ENCODE results near the gene MICU1. TPM values are rescaled to one million over a fixed set of nuclear protein-coding genes. Genes with fewer than 3 reads are reported as not detected.

MICU1 gene
- total and polyA plus RNA-seq, 2 of the 13 experiments (the other 11 are each of a cell fraction or from before 2014, with no cell fraction given): 32.5 to 56.1 TPM

DNA sequence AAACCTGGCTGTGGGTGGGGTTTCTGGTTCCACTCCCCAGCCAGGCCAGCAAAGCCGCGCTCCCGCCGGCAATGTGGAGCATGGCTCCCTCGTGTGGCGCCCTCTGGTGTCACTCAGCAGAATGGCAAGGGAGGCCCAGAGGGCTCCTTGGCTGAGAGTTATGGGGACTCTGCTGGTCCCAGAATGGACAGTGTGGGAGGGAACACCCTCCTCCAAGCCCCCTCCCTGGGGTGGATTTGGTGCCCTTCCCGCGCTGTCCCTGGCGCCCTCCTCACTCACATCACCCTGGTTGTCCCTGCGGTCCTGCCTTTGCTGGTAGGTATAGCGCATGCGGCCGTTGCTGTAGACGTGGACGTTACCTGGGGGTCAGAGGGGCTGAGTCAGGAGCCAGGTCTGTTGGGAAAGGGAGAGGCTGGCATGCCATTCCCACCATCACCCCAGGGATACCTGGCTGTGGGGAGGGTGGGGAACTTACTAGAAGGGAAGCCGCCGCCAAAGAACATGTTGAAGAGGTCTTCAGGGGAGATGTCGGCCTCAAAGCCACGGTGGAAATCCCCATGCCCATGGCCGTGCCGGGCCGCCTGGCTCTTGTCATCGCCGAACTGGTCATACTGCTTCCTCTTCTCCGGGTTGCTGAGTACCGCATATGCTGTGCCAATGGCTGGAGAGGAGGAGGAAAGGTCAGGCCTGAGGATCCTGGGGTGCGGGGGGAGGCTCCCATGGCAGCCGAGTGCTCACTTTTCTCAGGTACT is 285.2 kb downstream of the MICU1 start (continued):
- TF ChIP-seq, protein P1, sequence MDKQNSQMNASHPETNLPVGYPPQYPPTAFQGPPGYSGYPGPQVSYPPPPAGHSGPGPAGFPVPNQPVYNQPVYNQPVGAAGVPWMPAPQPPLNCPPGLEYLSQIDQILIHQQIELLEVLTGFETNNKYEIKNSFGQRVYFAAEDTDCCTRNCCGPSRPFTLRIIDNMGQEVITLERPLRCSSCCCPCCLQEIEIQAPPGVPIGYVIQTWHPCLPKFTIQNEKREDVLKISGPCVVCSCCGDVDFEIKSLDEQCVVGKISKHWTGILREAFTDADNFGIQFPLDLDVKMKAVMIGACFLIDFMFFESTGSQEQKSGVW (CRISPR knock-in tag; IDR thresholded peaks at IDR 0.05; ENCODE audit: borderline replicate concordance): no peak
- TF ChIP-seq GATAD2A (CRISPR knock-in tag; IDR thresholded peaks at IDR 0.05) (0 out of 2 replicates have a peak, but pooled peaks have one; percentile 20), ZNF383 (CRISPR knock-in tag; IDR thresholded peaks at IDR 0.05; ENCODE audit: borderline replicate concordance) (no peak), REPIN1 (CRISPR knock-in tag; IDR thresholded peaks at IDR 0.05; ENCODE audit: borderline replicate concordance, low read depth) (peak; percentile 60; the same call in 1 of the 2 replicates), CC2D1A (CRISPR knock-in tag; IDR thresholded peaks at IDR 0.05) (no peak), KDM2A (CRISPR knock-in tag; IDR thresholded peaks at IDR 0.05; ENCODE audit: borderline replicate concordance, low read depth) (peak; percentile 50; the same call in 1 of the 2 replicates), ZBTB38 (CRISPR knock-in tag; IDR thresholded peaks at IDR 0.05) (peak; percentile 64; the same call in 1 of the 2 replicates), CENPX (CRISPR knock-in tag; IDR thresholded peaks at IDR 0.05) (no peak), ZNF274 (CRISPR knock-in tag; IDR thresholded peaks at IDR 0.05) (peak; percentile 39; the same call in 1 of the 2 replicates), MYC (CRISPR knock-in tag; IDR thresholded peaks at IDR 0.05; ENCODE audit: borderline replicate concordance) (peak; percentile 80; the same call in 1 of the 2 replicates), STAG1 (CRISPR knock-in tag; IDR thresholded peaks at IDR 0.05) (peak; percentile 80), ZFP36L1 (CRISPR knock-in tag; IDR thresholded peaks at IDR 0.05) (no peak)
- TF ChIP-seq, protein P2, sequence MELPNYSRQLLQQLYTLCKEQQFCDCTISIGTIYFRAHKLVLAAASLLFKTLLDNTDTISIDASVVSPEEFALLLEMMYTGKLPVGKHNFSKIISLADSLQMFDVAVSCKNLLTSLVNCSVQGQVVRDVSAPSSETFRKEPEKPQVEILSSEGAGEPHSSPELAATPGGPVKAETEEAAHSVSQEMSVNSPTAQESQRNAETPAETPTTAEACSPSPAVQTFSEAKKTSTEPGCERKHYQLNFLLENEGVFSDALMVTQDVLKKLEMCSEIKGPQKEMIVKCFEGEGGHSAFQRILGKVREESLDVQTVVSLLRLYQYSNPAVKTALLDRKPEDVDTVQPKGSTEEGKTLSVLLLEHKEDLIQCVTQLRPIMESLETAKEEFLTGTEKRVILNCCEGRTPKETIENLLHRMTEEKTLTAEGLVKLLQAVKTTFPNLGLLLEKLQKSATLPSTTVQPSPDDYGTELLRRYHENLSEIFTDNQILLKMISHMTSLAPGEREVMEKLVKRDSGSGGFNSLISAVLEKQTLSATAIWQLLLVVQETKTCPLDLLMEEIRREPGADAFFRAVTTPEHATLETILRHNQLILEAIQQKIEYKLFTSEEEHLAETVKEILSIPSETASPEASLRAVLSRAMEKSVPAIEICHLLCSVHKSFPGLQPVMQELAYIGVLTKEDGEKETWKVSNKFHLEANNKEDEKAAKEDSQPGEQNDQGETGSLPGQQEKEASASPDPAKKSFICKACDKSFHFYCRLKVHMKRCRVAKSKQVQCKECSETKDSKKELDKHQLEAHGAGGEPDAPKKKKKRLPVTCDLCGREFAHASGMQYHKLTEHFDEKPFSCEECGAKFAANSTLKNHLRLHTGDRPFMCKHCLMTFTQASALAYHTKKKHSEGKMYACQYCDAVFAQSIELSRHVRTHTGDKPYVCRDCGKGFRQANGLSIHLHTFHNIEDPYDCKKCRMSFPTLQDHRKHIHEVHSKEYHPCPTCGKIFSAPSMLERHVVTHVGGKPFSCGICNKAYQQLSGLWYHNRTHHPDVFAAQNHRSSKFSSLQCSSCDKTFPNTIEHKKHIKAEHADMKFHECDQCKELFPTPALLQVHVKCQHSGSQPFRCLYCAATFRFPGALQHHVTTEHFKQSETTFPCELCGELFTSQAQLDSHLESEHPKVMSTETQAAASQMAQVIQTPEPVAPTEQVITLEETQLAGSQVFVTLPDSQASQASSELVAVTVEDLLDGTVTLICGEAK (IDR thresholded peaks at IDR 0.05): no peak
- TF ChIP-seq, protein P2 (CRISPR knock-in tag; IDR thresholded peaks at IDR 0.05): no peak
- TF ChIP-seq, protein P3, sequence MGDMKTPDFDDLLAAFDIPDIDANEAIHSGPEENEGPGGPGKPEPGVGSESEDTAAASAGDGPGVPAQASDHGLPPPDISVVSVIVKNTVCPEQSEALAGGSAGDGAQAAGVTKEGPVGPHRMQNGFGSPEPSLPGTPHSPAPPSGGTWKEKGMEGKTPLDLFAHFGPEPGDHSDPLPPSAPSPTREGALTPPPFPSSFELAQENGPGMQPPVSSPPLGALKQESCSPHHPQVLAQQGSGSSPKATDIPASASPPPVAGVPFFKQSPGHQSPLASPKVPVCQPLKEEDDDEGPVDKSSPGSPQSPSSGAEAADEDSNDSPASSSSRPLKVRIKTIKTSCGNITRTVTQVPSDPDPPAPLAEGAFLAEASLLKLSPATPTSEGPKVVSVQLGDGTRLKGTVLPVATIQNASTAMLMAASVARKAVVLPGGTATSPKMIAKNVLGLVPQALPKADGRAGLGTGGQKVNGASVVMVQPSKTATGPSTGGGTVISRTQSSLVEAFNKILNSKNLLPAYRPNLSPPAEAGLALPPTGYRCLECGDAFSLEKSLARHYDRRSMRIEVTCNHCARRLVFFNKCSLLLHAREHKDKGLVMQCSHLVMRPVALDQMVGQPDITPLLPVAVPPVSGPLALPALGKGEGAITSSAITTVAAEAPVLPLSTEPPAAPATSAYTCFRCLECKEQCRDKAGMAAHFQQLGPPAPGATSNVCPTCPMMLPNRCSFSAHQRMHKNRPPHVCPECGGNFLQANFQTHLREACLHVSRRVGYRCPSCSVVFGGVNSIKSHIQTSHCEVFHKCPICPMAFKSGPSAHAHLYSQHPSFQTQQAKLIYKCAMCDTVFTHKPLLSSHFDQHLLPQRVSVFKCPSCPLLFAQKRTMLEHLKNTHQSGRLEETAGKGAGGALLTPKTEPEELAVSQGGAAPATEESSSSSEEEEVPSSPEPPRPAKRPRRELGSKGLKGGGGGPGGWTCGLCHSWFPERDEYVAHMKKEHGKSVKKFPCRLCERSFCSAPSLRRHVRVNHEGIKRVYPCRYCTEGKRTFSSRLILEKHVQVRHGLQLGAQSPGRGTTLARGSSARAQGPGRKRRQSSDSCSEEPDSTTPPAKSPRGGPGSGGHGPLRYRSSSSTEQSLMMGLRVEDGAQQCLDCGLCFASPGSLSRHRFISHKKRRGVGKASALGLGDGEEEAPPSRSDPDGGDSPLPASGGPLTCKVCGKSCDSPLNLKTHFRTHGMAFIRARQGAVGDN (CRISPR knock-in tag; IDR thresholded peaks at IDR 0.05): peak; percentile 77

Data from HepG2 (cell line).